IPS-18c (cell line): Measurements from ENCODE around the gene ZYX.

Source experiments
- H3K4me3 ChIP-seq: 2 replicates; pipeline ENCODE4 v1.7.0; 2013; ENCODE audit warnings: low read depth, mild to moderate bottlenecking, low read length, moderate library complexity; ENCODE audit not compliant: insufficient read depth
- H3K9me3 ChIP-seq: one replicate; pipeline ENCODE4 v1.6.1; 2013; ENCODE audit warnings: mild to moderate bottlenecking, low read length, moderate library complexity; ENCODE audit not compliant: control insufficient read depth, insufficient read depth

The ZYX gene

DNA sequence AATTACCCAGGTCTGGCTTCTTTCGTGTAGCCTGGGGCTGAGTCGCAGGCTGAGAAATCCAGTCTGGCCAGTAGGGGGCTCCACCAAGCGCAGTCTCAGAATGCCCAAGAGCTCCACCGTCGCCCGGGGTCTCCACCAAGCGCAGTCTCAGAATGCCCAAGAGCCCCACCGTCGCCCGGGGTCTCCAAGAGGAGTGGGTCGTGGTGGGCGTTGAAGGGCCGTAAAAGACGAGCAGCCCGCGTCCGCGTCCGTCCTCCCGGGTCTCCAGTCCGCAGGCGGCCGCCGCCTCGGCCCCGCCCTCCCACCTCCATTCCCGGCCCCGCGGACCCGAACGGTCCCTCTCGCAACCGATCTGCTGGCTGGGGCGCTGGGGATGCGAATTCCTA, 892 bp upstream of the ZYX start:
- Histone ChIP-seq H3K4me3 (peak overlapping the region; percentile 91), H3K9me3 (peaks cover 2% of the 10 kb centered on the region)

DNA sequence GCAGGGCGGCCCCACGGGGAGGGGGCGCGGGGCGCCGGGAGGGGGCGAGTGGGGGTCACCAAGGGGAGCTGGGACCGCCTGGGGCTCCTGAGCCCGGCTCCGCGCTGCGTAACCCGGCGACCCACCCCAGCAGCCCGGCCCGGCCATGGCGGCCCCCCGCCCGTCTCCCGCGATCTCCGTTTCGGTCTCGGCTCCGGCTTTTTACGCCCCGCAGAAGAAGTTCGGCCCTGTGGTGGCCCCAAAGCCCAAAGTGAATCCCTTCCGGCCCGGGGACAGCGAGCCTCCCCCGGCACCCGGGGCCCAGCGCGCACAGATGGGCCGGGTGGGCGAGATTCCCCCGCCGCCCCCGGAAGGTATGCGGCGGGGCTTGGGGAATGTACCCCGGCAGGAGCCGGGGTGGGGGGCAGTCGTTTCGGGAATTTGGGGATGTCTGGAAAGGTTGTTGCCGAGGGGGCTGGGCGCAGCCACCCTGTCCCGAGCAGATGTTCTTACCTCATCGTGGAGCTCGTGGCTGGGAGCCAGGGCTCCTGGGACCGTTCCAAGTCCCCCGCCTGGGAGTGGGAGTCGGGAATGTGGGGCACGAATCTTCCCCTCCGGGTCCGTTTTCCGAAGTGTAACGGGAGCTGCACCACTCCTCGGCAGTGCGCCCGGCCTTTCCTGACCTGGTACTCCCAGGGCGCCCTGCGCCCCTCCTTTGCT, 431 bp downstream of the ZYX start:
- H3K9me3 ChIP-seq = peaks cover 2% of the 10 kb centered on the region
- H3K4me3 ChIP-seq = peak overlapping the region; percentile 91

DNA sequence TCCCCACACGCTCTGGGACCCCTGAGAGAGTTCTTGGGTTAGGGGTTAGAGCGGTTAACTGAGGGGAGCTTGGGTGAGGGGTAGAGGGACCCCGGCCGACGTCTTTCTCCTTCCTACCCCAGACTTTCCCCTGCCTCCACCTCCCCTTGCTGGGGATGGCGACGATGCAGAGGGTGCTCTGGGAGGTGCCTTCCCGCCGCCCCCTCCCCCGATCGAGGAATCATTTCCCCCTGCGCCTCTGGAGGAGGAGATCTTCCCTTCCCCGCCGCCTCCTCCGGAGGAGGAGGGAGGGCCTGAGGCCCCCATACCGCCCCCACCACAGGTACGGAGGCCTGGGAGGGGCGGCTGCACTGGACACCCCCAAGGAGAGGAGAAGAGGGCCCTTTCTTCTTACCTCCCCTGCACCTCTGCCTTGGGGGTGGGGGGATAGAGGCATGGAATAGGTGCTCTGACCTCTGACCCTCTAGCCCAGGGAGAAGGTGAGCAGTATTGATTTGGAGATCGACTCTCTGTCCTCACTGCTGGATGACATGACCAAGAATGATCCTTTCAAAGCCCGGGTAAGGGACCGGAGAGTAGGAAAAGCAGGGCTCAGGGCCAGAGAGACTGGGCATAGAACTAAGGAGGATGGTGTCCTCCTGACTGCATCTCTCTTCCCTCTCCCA, 1.1 kb downstream of the ZYX start:
- H3K9me3 ChIP-seq = peaks cover 2% of the 10 kb centered on the region
- H3K4me3 ChIP-seq = peak overlapping the region; percentile 91

DNA sequence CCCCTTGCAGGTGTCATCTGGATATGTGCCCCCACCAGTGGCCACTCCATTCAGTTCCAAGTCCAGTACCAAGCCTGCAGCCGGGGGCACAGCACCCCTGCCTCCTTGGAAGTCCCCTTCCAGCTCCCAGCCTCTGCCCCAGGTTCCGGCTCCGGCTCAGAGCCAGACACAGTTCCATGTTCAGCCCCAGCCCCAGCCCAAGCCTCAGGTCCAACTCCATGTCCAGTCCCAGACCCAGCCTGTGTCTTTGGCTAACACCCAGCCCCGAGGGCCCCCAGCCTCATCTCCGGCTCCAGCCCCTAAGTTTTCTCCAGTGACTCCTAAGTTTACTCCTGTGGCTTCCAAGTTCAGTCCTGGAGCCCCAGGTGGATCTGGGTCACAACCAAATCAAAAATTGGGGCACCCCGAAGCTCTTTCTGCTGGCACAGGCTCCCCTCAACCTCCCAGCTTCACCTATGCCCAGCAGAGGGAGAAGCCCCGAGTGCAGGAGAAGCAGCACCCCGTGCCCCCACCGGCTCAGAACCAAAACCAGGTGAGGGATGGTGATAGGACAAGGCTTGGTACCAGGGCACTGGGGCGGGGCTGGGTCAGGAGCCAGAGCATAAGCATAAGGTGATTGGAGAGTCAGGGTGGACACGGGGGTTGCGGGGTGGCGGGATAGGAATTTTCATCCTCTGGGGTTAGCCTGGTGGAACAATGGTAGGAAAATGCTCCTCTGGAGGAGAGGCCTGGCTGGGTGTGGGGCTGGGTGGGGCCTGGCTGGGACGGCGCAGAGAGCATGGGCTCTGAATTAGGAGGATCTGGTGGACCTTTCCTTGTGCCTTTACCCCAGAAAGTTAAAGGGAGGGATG, 1.9 kb downstream of the ZYX start:
- Histone ChIP-seq H3K9me3 (peaks cover 2% of the 10 kb centered on the region), H3K4me3 (peak overlapping the region; percentile 91)

DNA sequence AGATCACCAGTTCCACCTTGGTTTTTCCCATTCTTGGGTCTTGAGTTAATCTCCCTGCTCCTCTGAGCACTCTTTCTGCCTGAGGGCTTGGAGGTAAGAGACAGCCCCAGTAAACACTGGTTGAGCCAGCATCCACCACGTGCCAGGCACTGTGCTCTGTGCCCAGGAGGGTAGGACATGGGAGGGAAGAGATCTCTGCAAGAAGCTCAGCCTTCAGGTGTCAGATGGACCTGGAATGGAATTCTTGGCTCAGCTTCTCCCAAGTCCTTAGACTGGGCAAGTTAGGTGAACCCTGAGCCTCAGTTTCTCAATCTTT, 2.5 kb downstream of the ZYX start:
- H3K4me3 ChIP-seq = no peak overlapping the region
- peaks cover 2% of the 10 kb centered on the region for H3K9me3 ChIP-seq

DNA sequence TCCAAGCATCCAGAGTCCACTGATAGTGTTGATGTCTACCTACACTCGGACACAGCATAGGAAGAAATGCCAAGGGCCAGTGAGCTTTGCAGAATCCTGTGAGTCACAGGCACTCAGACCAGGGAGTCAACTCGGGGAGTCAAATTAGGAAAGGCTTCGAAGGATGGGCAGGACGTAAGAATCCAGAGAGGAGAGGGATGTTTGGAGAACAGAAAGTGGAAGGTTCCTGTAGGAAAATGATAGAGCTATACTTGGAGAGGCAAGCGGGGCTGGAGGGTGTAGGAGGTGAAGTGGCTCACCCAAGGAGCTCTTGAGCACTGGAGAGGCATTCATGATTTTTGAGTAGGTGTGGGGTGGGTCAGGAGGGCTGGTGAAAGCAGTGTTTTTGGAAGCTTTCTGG, 3.0 kb downstream of the ZYX start:
- H3K9me3 ChIP-seq = peaks cover 2% of the 10 kb centered on the region
- no peak overlapping the region for H3K4me3 ChIP-seq

DNA sequence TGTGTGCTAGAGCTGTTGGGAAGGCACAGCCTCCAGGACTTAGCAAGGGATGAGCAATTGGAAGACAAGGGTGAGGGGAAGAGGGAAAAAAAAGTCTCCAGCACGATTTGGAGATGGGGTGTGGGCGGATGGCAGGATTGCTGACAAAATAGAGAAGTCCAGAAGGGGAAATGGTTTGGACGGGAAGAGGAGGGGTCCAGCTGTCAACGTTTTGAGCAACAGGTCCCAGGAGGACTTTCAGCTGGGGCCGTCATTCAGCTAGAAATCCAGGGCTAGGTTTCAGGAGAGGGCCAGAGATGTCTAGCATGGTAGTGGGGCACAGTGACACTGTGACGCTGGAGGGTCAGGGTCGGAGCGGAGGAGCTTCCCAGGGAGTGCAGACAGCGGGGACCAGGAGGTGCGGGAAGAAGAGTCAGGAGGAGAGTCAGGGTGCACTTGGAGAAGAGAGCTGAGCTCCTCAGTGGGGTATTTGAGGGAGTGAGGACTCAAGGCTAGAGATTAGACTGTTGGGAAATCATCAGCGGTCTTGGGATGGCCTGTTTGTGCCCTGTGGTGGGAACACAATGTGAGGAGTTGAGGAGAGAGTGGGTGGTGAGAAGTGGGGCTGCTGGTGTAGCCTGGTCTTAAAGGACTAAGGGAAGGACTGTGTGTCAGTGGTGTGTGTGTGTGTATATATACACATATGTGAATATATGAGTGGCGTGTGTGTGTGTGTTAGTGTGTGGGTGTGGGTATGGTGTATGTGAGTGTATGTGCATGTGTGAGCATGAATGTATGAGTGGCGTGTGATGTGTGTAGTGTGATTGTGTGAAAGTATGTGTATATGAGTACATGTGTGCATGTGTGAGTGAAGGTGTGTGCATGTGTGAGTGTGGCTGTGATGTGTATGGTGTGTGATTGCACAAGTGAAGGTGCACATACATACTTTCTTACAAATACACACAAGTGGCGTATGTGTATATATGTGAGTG, 3.8 kb downstream of the ZYX start:
- Histone ChIP-seq H3K4me3 (no peak overlapping the region), H3K9me3 (peaks cover 2% of the 10 kb centered on the region)

DNA sequence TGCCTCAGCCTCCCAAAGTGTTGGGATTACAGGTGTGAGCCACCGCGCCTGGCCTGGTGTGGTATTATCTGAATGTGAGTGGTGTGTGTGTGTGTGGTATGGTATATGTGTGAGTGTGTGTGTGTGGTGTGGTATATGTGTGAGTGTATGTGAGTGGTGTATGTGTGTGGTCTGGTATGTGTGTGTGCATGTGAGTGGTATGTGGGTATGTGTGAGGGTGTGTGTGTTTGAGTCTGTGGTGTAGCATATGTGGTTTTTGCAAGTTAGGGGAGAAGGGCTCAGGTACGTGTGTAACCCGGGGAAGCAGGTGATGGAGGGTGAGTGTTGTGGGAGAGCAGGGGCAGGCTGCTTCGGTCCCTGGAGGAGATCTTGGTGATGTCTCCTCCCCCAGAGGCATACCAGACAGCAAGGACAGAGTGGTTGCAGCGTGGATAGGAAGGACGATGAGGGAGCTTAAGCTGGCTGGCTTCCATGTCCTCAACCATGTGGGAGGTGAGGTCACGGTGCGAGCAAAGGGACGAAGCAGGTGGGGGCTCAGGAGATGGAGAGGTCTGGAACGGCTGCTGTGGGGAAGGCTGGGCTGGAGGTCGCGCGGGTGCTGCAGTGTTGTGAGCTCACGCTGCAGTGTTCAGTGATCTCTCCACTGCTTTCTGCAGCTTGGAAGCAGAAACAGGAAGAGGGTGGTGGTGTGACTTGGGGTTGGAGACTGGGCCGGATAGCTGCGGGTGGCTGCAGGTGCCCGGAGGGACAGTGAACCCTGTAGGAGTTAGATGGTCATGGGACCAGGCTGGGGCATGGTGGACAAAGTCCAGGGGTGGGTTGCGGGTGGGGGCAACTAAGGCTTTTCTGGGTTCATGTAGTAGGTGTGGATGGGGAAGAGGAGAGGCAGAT, 5.0 kb downstream of the ZYX start:
- H3K9me3 ChIP-seq = no peaks in the 10 kb centered on the region
- H3K4me3 ChIP-seq = no peak overlapping the region

DNA sequence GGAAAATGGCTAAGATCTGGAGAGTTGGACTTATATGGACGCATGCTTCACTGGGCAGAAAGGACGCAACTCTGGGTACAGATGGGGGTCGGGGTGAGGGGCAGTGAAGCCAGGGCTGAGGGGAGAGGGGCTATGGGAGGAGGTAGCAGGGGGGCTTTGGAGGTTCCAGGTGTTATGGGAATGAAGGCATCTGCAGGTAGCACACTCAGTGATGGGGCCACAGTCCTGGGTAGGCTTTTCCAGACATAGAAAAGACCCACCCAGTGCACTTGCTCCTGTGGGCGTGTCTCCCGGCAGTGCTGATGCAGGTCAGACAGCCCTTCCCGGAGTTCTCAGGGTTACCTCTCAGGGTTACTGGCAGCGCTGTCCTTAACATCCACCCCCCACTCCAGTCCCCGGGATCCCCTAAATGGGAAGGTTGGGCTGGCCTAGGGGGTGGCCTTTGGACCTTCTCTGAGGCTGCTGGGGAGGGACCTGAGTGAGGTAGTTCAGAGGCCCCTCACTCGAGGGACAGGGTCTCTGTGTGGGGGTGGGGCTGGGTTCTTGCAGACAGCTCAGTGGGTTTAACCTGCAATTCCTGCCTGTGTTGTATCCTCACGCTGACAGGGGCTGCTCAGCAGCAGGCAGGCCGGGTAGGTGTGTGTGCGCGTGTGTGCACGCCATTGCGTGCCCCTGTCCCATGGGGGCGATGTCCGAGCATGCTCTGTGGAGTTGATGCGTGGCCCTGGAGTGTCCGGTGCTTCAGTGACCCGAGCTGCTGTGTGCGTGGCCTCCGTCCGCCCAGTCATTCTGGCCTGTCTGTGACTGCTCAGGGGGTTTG, 6.2 kb downstream of the ZYX start:
- H3K9me3 ChIP-seq = no peaks in the 10 kb centered on the region
- H3K4me3 ChIP-seq = no peak overlapping the region

DNA sequence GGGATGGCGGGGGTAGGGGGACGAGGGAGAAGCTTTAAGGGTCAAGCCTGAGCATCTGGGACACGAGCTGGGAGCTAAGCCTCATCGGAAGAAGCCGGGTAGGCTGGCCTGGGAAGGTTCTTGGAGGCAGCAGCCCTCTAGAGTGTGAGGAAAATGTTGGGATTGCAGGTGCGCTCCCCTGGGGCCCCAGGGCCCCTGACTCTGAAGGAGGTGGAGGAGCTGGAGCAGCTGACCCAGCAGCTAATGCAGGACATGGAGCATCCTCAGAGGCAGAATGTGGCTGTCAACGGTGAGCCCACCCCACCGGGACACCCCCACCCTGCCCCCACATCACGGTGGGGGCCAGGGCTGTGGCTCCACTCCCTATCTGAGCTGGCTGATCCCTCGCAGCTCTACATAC, 6.9 kb downstream of the ZYX start:
- Histone ChIP-seq H3K9me3 (no peaks in the 10 kb centered on the region), H3K4me3 (no peak overlapping the region)

DNA sequence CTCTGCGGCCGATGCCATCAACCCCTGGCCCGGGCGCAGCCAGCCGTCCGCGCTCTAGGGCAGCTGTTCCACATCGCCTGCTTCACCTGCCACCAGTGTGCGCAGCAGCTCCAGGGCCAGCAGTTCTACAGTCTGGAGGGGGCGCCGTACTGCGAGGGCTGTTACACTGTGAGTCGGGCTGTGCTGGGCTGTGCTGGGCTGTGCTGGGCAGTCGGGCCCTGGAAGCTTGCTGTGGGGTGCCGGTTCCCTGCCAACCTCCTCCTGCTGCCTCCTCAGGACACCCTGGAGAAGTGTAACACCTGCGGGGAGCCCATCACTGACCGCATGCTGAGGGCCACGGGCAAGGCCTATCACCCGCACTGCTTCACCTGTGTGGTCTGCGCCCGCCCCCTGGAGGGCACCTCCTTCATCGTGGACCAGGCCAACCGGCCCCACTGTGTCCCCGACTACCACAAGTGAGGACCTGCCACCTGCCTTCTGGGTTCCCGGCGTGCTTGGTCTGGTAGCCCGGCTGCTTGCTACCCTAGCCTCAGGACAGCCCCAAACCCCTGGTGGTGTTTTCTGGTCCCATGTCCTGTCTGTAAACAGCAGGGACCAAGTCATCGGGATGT, 7.5 kb downstream of the ZYX start:
- no peaks in the 10 kb centered on the region for H3K9me3 ChIP-seq
- no peak overlapping the region for H3K4me3 ChIP-seq

DNA sequence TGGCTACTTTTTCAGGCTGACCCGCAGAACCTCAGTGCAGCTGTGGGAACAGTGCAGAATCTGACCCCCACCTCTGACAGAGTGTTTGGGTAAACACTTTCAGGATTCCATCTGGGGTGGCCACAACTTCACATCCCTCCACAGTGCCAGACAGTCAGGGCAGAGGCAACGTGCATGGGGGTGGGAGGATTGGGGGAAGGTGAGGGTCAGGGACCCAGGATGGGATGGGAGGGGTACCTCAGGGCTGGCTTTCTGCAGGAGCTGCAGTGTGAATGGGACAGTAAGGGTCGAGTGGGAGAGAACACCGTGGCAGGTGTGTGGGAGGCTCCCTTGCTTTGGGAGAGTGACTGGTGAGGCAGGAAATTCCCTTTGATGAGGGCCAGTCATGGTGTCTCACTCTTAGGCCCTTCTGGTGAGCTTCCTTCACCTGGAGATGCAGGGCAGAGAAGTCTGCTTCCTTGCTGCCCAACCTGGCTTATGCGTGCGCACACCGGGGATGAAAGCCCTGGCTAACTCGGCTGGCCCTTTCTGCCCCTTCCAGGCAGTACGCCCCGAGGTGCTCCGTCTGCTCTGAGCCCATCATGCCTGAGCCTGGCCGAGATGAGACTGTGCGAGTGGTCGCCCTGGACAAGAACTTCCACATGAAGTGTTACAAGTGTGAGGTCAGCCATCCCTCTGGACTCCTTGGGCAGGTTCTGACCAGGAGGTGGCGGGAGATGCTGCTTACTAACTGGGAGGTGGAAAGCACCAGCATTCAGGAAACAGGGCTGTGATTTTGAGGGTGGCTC, 8.4 kb downstream of the ZYX start:
- Histone ChIP-seq H3K4me3 (no peak overlapping the region), H3K9me3 (no peaks in the 10 kb centered on the region)

DNA sequence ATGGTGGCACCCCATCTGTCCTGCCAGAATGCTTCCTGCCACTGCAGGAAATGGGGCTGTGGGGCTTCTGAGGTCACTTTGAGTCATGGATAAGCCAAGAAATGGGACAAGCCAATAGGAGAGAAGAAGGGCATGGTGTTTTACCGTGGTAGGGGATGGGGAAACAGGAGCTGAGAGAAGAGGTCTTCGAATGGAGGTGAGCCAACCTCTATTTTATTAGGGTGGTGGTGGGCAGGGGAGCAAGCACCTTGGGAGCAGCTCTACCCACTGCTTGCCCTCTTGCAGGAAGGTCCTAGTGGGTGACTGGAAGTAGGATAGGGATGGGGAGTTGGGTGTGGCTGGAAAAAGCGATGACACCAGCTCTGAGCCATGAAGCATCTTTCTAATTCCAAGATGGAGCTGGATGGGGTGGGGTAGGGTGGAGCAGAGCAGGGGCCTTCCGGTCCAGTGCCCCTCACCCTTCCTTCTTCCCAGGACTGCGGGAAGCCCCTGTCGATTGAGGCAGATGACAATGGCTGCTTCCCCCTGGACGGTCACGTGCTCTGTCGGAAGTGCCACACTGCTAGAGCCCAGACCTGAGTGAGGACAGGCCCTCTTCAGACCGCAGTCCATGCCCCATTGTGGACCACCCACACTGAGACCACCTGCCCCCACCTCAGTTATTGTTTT, 9.1 kb downstream of the ZYX start:
- H3K4me3 ChIP-seq = no peak overlapping the region
- no peaks in the 10 kb centered on the region for H3K9me3 ChIP-seq

DNA sequence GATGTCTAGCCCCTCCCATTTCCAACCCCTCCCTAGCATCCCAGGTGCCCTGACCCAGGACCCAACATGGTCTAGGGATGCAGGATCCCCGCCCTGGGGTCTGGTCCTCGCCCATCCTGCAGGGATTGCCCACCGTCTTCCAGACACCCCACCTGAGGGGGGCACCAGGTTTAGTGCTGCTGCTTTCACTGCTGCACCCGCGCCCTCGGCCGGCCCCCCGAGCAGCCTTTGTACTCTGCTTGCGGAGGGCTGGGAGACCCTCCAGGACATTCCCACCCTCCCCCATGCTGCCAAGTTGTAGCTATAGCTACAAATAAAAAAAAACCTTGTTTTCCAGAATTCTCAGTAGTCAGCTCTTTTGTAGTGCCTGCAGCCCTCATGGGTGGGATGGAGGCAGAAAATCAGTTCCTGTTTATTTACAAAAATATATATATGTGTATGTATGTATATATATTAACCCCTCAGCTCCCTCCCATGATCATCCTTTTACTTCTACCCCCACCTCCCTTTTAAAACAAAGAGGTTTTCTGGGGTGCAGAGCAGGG, 9.7 kb downstream of the ZYX start:
- Histone ChIP-seq H3K9me3 (no peaks in the 10 kb centered on the region), H3K4me3 (no peak overlapping the region)
